EH (cell line): Measurements from ENCODE around the gene RGPD8.
A peak's percentile ranks its signal among the peaks of the same experiment; 100 is the strongest.

ENCODE experiments used
- DNase-seq: peaks from one replicate; pipeline ENCODE4 v3.0.0-alpha.2; 2015; ENCODE audit warnings: low read depth

RGPD8 gene

DNA sequence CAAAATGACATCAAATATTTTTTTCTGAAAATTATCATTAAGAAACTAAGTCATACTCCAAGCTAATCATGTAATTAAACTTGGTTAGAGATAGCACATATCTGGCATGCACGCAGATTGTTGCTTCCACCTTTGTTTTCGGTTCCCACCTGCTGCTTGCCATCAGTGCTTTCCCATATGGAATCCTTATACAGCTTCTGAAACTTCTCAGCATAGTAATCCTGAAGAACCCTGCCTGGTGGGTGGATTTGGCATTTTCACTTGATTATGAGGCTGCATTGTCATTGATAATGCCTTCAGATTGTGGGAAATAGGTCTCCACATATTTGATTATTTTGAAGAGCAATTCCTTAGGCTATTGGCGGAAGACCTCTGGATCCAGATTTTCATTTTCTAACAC lies 110.5 kb downstream of the RGPD8 start:
- no peak for DNase-seq

DNA sequence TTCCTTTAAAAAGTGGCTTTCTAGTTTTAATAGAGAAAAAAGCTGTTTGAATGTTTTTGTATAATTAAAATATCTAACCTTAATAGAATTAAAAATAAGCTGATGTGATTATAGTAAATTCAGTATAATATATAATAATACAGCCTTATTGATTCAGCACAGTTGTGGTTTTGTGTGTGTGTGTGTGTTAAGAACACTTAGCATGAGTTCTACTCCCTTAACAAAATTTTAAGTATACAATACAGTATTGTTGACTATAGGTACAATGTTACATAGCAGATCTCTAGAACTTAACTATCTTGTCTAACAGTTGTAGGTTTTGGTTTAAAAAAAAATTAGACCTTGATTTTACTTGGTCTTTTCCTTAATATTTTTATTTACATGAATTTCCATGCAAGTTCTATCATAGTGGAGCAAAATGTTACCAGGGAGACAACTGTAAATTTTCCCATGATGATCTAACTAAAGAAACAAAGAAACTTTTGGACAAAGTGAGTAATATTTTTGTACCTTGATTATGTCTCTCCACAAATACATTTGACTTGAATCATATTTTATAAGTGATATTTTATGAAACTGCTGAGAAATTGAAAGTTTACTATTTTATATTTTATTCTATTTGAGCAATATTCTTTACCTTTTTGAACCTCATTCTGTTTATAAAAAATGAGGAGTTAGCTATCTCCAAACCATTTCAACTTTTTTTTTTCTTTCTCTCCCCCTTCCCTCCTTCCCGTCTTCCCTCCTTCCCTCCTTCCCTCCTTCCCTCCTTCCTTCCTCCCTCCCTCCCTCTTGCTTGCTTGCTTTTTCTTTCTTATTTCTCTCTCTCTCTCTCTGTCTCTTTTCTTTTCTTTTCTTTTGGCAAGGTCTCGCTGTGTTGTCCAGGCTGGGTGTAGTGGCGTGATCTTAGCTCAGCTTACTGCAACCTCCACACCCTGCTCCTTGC lies 111.8 kb downstream of the RGPD8 start:
- DNase-seq = peak; percentile 18
